ENCODE measurements around the gene MRPL53.
"Not testable (repeated sequence)": the region's sequence is repeated elsewhere in the genome, so short reads cannot be mapped to it uniquely, and the experiment has no call there.

The MRPL53 gene

DNA sequence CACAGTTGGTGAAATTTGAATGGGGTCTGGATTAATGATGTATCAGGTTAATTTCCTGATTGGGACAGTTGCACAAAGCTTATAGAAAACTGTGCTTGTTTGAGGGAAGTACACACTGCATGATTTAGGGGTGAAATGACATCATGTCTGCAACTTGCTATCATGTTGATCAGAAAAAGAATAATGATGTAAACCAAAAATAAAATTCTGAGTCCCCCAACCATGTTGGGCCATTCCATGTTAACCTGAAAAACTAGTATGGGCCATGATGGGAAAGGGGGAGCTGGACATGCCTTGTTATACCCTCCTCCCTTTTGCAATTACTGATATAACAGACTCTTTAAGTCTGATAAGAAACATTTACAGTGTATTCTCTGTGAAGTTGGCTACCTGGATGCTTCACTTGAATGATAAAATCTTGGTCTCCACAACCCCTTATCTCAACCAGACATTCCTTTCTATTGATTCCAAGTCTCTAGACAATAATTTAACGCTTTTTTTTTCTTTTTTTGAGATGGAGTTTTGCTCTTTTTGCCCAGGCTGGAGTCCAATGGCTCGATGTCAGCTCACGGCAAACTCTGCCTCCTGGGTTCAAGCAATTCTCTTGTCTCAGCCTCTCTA is 21.8 kb downstream of the MRPL53 start:
- no peak for DNase-seq (ENCODE audit: low spot score)

DNA sequence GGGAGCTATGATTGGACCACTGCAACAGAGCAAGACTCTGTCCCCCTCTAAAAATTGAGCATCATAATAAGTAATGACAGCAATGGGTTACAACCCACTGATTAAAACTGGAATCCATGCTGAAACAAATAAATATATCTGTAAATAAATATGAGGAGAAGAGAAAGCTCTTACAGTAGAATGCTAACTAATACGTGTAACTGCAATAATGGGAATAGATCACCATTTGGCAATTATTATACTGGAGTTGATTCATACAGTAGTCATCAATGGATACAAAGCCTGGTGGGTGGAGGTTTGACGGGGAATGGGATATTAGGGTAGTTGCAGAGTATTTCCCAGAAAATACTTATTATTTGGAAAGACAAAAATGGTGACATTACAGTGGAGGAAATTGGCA is 23.7 kb downstream of the MRPL53 start:
- DNase-seq (ENCODE audit: low spot score): no peak

DNA sequence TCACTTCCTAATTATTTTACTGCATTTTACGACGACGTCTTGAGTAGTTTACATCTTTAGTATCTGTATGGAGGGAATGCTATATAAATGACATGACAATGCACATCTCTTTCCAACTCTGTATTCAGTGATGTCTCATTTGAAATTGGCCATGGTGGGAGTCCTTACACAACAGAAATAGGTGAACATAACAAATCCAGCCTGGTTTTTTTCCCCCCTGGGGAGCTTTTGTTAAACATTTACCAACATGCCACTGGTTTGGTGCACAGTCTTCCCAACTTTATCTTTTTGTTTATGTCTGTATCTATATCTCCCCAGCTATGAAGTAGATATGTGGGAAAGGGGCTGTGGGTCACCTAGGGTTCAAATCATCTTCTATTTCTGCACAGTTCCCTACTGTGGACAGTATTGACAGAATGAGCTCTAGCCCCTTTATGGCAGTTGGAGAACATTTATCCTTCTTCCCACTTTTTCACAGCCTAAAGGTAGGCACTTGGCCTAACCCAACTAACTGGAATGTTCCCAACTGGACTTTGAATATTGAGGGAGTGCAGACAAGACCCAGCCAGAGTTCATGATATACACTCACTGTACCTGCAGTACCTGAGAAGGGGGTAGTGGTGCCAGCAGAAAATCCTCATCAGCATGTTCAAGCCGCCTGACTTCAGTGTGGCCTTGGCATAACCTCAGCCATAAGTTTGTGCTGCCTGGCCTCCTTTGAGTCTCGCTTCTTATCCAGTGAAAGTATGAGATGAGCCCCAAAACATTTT is 25.1 kb downstream of the MRPL53 start:
- no peak for DNase-seq (ENCODE audit: low spot score)

DNA sequence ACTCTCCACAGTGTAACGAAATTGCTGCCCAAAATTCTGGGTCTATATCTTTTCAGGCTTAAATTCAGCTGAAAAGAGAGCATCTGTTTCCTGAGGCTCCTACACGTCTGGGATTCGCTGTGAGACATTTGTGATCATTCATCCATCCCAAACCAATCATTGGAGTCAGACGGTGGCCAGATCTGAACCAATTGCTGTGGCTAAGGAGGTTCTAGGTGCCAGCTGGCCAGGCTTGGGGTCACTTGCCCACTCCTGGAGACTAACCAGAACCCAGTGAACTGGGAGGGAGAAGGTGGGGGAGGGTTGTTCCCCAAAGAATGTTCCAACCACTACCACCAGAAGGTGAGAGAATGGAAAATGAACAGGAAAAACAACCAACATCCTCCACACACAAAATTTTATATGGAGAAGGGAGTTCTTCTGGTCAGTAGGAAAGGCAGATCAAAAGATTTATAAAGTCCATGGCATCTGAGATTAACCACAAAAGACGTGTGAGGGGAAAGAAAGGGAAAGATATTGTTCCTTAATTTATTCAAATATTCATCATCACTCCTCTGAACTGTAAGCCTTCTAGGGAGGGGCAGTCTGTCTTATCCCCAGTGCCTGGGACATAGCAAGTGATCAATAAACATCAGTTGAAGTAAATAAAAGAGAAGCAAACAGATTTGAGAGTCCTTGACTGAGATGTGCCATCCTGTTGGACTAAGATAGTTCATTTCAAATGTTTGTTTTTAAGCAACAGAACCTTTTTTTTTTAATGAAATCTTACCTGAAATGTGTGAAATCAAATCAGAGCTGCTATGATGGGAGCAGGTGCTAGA is 27.8 kb downstream of the MRPL53 start:
- no peak for DNase-seq (ENCODE audit: low spot score)

DNA sequence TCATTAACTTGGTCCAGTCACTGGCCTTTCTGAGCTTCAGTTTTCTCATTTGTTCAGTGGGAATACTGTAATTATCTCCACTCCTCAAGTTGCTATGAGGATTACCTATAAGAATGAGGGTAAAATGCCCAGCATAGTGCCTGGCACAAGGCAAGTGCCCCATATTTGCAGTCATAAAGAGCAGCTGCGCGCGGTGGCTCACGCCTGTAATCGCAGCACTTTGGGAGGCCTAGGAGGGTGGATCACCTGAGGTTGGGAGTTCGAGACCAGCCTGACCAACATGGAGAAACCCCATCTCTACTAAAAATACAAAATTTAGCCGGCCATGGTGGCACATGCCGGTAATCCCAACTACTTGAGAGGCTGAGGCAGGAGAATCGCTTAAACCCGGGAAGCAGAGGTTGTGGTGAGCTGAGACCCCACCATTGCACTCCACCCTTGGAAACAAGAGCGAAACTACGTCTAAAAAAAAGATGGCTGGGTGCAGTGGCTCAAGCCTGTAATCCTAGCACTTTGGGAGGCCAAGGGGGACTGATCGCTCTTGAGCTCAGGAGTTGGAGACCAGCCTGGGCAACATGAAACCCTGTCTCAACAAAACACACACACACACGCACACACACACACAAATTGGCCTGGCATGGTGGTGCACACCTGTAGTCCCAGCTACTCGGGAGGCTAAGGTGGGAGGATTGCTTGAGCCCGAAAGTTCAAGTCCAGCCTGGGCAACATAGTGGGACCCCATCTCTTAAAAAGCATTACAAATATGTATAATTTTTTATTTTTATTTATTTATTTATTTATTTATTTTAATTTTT is 29.8 kb downstream of the MRPL53 start:
- not testable (repeated sequence) for DNase-seq (ENCODE audit: low spot score)

DNA sequence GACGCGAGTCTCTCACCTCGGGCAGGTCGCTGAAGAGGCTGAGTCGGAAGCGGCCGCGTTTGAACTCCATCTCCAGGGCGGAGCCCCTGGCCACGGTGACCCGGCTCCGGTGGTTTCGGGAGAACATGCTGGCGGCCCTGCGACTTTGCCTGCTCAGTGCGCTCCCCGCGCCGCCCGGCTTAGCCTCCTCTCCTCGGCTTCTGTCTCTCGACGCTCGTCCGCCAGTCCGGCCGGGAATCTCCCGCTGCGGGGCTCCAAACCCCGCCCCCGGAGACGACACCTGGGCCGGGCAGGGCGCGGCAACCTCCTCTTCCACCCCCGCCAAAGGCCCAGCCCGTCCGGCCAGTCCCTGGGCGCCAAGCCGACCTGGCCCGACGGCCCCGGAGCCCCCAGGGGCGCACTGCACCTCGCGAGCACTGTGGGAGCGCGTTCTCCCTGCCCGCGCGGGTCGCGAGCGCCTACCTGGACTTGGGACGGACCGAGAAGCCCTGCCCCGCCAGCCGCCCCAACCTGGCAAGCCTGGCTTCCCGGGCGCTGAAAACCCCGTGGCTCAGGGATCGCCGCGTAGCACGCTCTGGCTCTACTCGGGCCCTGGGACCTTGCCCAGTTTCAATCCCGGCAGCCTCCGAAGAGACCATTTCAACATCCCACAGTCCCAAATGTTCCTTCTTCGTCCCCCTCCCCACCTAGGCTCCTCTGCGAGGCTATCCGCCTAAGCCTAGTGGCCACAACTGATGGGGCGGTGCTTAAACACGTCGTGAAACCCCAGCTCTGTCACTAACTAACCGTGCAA is 30.6 kb downstream of the MRPL53 start, which contains the start of gene RTKN:
Gene RTKN (minus strand): TSS at position 248 of the 793 bp plus-strand sequence. CDS start 121 bp downstream, at position 127.
- DNase-seq (ENCODE audit: low spot score): no peak

DNA sequence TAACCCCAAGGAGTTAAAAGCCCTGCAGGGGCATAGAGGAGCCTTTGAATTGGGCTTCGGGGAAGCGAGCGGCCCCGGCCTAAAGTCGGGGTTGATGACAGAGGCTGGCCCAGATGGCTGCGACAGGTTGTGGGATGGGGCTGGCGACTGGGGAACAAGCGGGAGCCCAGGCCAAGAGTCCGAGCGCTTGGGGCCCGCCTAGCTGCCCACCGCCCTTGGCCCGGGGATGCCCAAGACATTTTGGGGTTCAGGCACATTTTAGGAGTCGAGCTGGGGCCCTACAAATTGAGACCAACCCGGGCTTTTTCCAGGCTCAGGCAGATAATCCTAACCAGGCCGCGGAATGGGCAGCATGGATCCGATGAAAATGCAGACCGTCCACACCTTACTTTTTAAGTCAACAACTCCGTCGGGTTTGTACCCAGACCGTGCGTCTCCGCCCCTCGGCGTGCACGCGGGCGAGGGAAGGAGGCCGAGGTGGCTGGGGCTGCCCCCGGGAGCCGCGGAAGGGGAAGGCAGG is 31.2 kb downstream of the MRPL53 start:
- DNase-seq (ENCODE audit: low spot score): no peak

DNA sequence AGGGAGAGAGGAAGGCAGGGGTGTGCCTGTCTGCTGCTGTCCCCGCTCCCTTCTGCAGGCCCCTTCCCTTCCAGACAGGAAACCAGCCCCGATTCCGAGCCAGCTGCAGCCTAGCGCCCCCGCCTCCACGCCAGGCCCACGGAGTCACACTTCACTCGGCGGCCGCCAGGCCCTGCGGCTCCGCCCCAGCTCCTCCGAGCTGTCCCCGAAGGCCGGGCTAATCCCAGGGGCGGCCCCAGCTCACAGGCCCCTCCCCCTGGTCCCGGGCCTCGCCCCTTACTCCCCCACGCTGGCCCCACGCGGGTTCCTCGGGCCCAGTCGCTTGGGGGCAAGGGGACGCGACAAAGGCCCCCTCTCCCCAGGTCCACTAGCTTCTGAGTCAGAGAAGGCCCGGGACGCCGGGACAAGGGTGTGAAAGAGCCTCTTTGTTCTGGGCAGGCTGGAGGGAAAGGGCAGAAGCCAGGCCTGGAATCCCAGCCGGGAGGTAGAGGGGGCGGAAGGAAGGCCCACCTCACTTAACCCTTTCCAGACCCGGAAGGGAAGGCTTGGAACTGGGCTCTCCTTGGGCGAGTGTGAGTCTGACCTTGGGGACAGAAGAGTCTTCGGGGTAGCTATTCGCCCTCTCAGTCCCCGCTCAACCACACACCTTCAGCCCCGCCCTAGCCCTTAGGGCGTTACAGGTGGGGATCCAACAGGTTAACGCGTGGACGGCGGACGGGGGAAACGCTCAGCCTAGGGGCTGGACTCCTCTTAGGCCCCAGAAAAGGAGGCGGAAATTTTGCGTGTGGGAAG is 31.9 kb downstream of the MRPL53 start:
- DNase-seq (ENCODE audit: low spot score): peak; percentile 92

DNA sequence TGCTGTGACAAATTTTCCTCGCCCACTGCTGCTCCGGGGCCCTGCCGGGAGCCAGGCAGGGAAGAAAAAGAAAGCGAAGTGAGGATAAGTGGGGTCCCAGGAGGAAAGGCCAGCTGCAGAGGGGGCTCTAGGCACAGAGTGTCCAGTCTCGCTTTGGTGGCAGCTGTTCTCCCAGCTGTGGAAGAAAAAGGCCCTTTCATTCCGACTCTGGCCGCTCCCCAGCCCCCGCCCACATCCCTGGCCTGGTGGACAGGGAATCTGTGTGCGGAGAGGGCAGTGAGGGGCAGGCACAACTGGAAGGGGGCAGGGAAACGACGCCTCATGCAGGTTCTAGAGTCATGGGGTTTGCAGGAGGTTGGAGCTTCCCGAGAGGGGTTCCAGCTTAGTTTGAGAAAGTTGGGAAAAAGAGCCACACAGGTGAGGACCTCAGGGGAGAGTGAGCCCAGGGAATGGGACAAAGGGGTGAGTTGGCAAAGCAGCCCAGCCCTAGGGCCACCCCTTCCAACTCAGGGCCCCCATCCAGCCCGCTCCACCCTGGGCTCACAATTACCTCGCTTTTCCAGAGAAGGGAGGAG is 32.6 kb downstream of the MRPL53 start:
- DNase-seq (ENCODE audit: low spot score): peak; percentile 96

DNA sequence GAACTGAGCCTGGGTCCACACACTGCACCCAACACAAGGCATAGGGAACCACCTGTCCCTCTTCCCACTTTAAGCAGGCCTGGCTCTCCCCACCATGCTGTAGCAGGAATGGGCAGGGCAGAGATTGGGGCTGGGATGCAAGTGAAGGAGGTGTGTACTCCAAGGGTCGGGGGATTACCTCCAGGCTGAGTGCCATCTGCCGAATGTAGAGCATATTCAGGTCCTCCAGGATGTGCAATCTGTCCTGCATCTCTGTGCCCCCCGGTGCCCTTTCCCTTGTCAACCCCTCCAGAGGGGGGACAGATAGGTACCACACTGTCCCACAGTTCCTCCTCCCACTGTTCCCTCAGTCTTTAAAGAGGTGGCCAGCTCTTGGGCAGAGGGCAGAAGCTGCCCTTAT is 33.1 kb downstream of the MRPL53 start:
- no peak for DNase-seq (ENCODE audit: low spot score)

DNA sequence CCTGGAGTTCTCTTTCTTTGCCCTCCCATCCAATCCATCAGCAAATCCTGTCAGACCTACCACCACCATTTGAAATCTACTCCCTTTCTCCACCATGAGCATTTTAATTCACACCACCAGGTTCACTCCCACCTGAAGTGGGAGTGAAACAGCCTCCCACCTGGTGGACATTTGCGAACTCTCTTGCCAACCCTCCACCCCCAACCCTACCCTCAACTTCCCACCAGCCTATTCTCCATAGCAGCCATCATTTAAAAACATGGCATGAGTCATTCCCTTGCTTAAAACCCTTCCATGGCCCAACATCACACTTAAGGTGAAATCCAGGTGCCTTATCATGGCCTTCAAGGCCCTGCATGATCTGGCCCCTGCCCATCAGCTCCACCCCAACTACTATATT is 34.2 kb downstream of the MRPL53 start:
- no peak for DNase-seq (ENCODE audit: low spot score)

DNA sequence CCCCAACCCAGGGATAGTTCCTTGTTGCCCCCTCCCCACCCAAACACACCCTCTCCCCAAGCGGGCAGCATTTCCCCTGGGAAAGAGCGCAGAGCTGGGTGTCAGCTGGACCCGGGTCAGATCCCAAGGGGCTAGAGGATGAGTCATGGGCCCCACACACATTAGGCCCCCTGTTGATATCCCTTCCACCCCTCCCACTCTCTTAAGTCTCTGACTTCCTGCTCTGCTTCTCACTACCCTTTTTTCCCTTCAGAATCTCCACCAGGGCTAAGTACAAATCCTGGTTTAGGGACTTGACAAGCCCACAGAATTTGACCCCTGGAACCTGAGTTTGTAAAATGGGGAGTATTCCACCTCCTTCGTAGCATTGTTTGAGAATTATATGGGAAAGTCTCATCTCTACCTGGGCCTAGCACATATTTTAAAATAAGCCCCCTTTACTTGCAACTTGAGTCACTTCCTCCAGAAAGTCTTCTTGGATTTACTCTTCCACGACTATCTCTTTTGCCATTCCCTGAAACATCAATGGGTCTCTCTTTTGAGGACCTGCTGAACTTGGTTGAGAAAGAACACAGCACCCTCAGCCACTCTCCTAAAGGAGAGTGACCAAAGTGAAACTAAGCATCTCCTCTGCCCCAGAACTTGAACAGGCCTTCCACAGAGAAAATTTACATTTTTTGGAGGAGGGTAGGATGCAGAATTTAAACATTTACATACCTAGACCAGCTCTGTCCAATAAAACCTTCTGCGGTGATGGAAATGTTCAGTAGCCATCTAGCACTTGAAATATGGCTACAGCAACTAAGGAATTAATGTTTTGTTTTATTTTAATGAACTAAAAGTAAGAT is 35.4 kb downstream of the MRPL53 start:
- no peak for DNase-seq (ENCODE audit: low spot score)

DNA sequence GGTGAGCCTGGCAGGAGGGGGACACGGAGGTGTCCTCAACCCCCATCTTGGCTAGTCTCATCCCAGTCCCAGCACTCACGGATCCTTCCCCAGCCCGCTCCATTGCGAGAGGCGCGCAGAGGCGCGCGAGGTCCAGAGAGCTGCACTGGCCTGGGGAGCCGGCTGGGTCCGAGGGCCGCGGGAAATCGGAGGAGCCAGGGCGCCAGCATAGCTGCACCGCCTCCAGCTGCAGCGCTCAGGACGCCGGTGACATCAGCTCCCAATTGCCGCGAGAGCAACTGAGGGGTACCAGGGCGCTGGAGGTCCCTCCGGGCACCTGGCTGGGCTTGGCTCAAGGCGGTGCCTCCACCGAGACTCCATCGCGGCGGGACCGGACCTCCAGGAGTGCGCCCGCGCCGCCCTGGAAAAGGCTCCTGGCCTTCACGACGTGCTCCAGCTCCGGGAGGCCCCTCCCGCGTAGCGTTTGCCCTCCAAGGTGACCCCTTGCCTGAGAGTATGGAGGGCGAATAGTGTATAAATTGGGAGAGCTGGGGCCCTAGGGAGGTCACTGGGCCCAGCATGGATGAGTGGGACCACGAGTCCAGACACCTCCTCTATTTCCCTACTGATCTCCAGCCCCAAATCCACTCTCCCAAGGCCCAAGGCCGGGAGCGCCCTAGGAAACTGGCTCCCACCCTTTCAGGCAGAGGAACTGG is 36.2 kb downstream of the MRPL53 start:
- DNase-seq (ENCODE audit: low spot score): no peak

DNA sequence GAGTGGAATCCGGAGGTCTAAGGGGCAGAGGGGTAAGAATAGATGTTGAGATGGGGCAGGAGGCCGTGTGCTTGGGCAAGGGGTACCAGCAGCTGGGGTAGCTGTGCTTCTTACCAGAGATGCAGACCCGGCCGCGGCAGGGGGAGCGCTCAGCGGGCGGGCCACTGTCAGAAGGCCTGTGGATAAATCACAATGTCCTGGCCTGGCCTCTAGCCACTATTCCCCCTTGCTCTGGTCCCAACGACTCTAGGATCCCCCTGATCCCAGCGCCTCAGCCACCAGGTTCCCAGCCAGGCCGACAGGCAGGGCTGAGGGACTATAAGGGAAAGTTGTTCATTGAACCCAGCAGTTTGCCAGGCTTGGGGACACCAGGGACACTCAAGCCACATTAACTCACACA is 42.0 kb downstream of the MRPL53 start:
- no peak for DNase-seq (ENCODE audit: low spot score)

DNA sequence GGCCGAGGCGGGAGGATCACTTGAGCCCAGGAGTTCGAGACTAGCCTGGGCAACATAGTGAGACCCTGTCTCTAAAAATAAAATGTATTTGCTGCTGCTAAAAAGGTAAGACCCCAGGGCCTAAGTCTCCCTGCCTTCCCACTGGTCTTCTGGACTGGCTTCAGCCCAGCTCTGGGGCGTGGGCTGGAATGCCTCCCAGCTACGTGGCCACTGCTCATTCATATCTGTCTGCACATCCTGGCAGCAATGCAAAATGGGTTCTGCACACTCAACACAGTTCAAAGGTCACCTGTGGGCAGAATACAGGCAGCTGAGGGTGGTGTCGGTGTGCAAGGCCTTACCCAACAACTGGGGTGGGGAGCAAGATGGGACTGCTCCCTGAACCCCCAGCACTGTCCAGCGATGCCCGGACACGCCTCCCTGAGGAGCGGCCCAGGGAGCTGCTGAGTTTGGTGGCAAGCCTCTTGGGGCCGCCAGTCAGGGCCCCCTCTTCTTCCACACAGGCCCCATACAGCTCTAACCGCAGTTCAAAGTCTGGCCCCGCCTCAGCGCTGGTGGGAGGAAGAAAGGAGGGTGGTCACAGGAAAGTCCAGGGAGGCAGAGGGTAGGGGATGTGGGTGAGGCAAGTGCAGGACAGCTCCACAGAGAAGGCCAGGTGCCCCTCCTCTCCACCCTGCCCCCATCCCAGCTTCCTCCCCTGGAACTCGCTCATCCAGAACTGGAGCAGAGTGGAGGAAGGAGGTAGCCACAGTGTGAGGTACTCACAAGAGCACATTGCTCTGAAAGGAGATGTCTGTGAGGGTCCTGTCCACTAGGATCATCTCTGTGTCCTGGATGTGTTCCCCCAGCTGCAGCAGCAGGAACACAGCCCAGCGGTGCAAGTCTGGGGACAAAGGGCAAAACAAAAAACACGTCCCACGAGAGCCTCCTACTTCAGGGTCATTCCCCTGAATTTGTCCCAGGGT is 42.7 kb downstream of the MRPL53 start:
- DNase-seq (ENCODE audit: low spot score): no peak

DNA sequence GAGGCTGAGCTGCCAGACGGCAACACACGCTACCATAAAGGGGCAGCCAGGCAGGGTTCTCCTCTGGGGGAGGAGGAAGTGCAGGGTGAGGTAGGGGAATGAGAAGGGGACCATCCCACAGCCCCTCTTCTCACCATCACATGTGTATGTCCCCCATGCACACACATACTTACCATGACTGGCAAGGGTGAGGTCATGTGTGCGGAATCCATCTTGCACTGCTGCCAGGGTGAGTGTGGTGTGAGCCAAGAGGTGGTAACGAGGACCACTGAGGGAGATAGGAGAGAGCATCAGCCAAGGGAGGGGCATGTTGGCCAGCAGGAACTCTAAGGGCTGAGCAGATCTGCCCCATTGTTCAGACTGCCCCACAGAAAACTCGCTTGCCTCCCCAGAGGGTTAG is 43.8 kb downstream of the MRPL53 start:
- DNase-seq (ENCODE audit: low spot score): no peak

DNA sequence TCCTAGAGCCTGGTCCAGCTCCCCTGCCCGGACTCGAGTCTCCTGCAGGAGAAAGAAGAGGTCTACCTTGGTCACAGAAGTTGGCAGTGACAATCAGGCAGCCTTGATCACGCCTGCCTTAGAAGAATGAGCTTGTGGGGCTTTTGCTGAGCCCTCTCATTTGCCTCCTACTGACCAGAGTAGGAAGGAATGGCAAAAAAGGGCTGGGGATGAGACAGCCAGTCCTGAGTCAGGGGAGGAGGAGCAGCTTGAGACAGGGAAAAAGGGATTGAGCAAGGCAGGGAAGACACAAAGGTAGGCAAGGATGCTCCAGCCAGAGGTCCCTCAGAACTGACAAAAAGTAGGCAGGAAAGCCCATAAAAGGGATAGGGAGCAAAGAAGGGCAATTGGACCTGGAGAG is 44.9 kb downstream of the MRPL53 start:
- no peak for DNase-seq (ENCODE audit: low spot score)
